ENCODE results near the gene TNFAIP8L2. TPM values are rescaled to one million over a fixed set of nuclear protein-coding genes. Genes with fewer than 3 reads are reported as not detected.

Gene TNFAIP8L2
- total and polyA plus RNA-seq, 2 donors (not counting 3 experiments of a cell fraction or from before 2014, with no cell fraction given), result 0.06 TPM; not detected in 1

DNA sequence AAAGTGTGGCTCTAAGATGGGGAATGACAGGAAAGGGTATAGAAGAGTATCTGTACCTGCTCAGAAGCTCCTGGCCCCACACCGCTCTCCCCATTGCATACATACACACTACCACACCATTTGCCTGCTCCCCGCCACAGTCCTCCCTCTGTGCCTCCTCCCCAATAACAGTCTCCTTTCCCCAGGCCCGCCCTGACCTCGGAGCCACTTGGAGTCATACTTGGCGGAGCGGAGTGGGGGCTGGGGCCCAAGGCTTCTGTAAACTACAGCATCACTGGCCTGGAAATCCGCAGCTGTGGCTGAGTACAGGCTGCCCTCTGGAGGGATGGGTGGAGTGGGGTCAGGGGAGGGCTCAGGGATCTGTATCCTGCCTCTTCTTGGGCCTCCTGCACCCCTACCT, 18.7 kb upstream of the TNFAIP8L2 start:
- Histone ChIP-seq H3K4me2 (ENCODE audit: insufficient read depth, low read length) (no peak overlapping the region), H3K9ac (replicated peaks; ENCODE audit: extremely low read depth, insufficient read depth, low read length) (no peak overlapping the region), H3K27me3 (ENCODE audit: control insufficient read depth in 2 of 2, insufficient read depth in 2 of 2, low read length in 2 of 2) (no peaks in the 10 kb centered on the region), H3K27ac (ENCODE audit: insufficient read depth, low read depth, low read length) (no peak overlapping the region), H3K4me3 (replicated peaks in 1 of 3; ENCODE audit: insufficient read depth in 1 of 3, low read depth in 1 of 3, low read length in 3 of 3) (no peak overlapping the region), H3K4me1 (ENCODE audit: control insufficient read depth, extremely low read depth, insufficient read depth, low read length) (no peaks in the 10 kb centered on the region), H3K79me2 (ENCODE audit: control insufficient read depth, insufficient read depth, low read length) (no peaks in the 10 kb centered on the region), H3K9me1 (replicated peaks; ENCODE audit: control insufficient read depth, extremely low read depth, insufficient read depth, low read length) (no peaks in the 10 kb centered on the region), H3K9me3 (replicated peaks; ENCODE audit: control insufficient read depth, insufficient read depth, low read length) (no peaks in the 10 kb centered on the region), H2AFZ (ENCODE audit: low read depth, low read length) (no peak overlapping the region), H4K20me1 (replicated peaks; ENCODE audit: control insufficient read depth, extremely low read depth, insufficient read depth, low read length) (no peaks in the 10 kb centered on the region), H3K36me3 (ENCODE audit: control insufficient read depth in 2 of 2, extremely low read depth in 1 of 2, insufficient read depth in 2 of 2, low read length in 2 of 2) (peaks cover 2 to 69% of the 10 kb centered on the region in 2 experiments)
- DNase-seq (ENCODE audit: low read depth, low spot score), result no peak
- TF ChIP-seq MYC (IDR thresholded peaks at IDR 0.05; ENCODE audit: low read depth, low read length) (no peak), JUN (IDR thresholded peaks at IDR 0.05; ENCODE audit: borderline replicate concordance, insufficient read depth, insufficient read length, low read depth) (no peak), GATA2 (IDR thresholded peaks at IDR 0.05; ENCODE audit: insufficient read depth, insufficient read length, low read depth, low read length) (no peak), FOS (IDR thresholded peaks at IDR 0.05; ENCODE audit: borderline replicate concordance, insufficient read depth, low read length) (no peak), EZH2 (IDR thresholded peaks at IDR 0.05; ENCODE audit: borderline replicate concordance, low read depth, low read length, severe bottlenecking) (no peak), POLR2AphosphoS5 (IDR thresholded peaks at IDR 0.05; ENCODE audit: insufficient read depth, low read depth, low read length) (no peak), POLR2A (IDR thresholded peaks at IDR 0.05; ENCODE audit: low read depth, low read length) (no peak)
- TF ChIP-seq, protein P1, sequence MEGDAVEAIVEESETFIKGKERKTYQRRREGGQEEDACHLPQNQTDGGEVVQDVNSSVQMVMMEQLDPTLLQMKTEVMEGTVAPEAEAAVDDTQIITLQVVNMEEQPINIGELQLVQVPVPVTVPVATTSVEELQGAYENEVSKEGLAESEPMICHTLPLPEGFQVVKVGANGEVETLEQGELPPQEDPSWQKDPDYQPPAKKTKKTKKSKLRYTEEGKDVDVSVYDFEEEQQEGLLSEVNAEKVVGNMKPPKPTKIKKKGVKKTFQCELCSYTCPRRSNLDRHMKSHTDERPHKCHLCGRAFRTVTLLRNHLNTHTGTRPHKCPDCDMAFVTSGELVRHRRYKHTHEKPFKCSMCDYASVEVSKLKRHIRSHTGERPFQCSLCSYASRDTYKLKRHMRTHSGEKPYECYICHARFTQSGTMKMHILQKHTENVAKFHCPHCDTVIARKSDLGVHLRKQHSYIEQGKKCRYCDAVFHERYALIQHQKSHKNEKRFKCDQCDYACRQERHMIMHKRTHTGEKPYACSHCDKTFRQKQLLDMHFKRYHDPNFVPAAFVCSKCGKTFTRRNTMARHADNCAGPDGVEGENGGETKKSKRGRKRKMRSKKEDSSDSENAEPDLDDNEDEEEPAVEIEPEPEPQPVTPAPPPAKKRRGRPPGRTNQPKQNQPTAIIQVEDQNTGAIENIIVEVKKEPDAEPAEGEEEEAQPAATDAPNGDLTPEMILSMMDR (IDR thresholded peaks at IDR 0.05; ENCODE audit: extremely low read depth in 1 of 2, insufficient read depth in 1 of 2, low read depth in 1 of 2, low read length in 2 of 2), result no peak
- TF ChIP-seq, protein P2, sequence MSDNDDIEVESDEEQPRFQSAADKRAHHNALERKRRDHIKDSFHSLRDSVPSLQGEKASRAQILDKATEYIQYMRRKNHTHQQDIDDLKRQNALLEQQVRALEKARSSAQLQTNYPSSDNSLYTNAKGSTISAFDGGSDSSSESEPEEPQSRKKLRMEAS (IDR thresholded peaks at IDR 0.05; ENCODE audit: insufficient read depth, insufficient read length), result no peak
- FAIRE-seq, result no peak
- CTCF ChIA-PET, result interaction anchor here (1.0 to 1.2 kb wide), 2 partner anchors 8 to 38 kb away, joined by 3 read pairs; no protein-coding TSS in a partner anchor
- POLR2A ChIA-PET, result no interaction called here
- intact Hi-C loops (cut with micrococcal nuclease) (no loop called here), dilution Hi-C loops (cut with MboI; ENCODE audit: extremely low pct_ligation_motif_present, low sequenced_read_pairs) (no loop called here)
- BruUV-seq (replicated peaks), result no TSS peak
